NCI-H1436 (cell line): Measurements from ENCODE around the gene ZNF561.
"Not testable (repeated sequence)": the region's sequence is repeated elsewhere in the genome, so short reads cannot be mapped to it uniquely, and the experiment has no call there.

ENCODE experiments used
- DNase-seq: peaks from one replicate; lab custom pipeline; 2025; lab: John Stamatoyannopoulos, UW

ZNF561 gene

DNA sequence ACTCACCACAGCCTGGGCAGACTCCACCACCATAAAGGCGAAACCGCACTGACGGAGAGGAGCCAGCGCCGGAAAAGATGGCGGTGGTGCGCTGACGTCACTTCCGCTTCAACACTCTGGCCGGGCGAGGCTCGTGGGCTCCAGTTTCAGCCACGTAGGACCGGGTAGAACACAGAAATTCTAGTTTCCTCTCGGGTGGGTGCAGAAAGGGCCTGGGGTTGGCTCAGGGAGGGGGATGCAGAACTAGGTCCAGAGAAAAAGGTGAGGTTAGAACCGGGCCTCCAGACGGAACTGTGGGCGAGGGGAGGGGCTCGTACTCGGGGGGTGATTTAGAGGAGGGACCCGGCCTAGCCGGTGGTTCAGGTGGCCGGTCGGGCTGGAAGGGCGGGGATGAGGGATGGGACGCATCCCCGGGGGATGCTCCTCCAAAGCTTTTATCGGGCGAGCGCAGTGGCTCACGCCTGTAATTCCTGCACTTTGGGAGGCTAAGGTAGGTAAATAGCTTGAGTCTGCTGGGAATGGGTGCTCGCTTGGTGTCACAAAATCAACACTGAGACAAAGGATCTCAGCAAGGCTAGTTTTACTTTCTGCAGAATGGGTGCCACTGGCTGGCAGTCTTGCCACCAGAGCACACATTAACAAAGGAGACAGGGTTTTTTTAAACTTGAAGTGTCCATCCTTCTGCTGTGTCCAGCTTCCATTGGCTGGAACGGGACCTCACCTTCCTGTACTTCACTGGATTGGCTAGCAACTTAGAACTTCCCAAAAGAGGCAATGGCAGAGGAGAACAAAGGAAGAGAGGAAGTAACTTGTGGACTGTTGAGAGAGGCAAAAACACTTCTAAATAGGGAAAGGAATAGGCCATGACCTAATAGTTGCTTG, at the start of gene ZNF561:
TSS of gene ZNF561 (minus strand) at position 77 of the 882 bp plus-strand sequence. CDS start 1,776 bp downstream, outside the sequence.
- peak; percentile 77 for DNase-seq

DNA sequence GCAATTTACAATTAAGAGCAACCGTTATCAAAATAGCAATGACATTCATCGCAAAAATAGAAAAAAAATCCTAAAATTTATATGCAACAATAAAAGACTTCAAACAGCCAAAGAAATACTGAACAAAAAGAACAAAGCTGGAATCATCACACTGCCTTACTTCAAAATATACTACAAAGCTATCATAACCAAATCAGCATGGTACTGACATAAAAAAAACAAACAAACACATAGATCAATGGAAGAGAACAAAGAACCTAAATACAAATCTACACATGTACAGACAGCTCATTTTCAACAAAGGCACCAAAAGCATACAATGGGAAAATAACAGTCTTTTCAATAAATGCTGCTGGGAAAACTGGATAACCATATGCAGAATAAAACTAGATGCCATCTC, 47.5 kb upstream of the ZNF561 start:
- no peak for DNase-seq

DNA sequence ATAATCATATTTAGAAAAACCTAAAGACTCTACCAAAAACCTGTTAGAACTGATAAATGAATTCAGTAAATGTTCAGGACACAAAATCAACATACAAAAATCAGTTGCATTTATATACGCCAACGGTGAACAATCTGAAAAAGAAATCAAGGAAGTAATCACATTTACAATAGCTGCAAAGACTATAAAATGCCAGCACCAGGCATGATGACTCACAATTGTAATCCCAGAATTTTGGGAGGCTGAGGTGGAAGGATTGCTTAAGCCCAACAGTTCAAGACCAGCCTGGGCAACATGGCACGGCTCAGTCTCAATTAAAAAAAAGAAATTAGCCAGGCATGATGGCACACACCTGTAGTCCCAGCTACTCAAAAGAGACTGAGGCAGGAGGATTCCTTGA, 46.9 kb upstream of the ZNF561 start:
- no peak for DNase-seq

DNA sequence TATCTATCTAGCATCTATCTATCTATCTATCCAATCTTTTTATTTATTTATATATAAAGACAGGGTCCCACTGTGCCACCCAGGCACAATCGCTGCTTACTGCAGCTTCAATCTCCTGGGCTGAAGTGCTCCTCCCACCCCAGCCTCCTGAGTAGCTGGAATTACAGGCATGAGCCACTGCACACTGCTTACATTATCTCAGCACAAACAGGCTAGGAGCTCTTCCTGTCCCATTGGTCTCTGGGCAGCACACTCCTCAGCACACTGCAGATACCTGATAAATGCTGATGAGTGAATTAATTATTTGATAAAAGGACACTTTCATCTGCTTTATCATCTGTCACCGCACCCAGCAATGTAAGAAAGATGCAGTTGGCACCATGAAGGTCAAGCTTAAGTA, 37.7 kb upstream of the ZNF561 start:
- DNase-seq, result no peak

DNA sequence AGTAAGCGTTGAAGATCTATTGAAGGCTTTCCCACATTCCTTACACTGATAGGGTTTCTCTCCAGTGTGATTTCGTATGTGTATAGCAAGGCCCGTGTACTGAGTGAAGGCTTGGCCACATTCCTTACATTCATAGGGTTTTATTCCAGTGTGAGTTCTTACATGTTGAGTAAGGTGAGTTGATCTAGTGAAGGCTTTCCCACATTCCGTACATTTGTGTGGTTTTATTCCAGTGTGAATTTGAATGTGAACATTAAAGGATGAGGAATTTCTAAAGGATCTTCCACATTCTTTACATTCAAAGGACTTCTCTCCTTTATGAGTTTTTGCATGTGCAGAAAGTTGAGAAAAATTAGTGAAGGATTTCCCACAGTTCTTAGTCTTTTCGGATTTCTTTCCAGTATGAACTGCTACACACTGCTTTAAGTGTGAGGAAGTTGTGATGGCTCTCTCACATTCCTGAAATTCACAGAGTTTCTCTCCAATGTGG, 32.1 kb upstream of the ZNF561 start:
- DNase-seq, result not testable (repeated sequence)

DNA sequence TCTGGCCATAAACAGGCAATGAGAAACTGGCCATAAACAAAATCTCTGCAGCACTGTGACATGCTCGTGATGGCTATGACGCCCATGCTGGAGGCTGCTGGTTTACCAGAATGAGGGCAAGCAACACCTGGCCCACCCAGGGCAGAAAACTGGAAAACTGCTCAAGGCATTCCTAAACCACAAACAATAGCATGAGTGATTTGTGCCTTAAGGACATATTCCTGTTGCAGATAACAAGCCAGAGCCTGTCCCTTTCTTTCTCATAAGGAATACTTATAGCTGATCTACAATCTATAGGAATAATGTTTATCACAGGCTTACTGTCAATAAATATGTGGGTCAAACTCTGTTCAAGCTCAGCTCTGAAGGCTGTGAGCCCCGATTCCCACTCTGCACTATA, 30.4 kb upstream of the ZNF561 start:
- DNase-seq, result not testable (repeated sequence)

DNA sequence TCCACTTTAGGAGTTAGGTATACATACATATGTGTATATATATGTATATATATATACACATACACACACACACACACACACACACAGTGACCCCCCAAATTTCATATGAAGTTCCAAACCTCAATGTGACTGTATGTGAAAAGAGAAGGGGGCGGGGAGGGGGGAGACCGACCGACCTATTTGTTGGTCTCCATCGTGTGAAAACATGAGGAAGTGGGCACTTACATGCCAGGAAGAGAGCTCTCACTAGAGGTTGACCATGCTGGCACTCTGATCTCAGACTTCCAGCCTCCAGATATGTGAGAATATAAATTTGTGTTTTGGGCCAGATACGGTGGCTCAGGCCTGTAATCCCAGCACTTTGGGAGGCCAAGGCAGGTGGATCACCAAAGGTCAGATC, 29.3 kb upstream of the ZNF561 start:
- DNase-seq, result no peak

DNA sequence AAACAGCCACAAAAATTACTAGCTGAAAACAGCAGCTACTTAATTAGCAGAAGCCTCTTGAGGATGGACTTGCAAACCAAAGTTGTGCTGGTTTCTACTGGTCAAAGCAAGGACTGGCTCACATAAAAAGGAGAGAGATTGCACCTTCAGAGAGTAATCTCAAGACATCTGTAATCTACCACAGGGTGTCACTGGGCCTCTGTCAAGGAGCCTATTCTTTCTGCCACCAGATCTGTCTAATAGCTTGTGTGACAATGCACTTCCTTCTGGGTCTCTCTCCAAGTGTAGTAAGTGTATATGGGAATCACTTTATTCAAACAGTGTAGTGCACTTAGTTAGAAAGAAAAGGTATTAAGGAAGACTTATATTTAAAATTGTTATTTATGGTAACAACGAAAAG, 24.4 kb upstream of the ZNF561 start:
- DNase-seq, result no peak

DNA sequence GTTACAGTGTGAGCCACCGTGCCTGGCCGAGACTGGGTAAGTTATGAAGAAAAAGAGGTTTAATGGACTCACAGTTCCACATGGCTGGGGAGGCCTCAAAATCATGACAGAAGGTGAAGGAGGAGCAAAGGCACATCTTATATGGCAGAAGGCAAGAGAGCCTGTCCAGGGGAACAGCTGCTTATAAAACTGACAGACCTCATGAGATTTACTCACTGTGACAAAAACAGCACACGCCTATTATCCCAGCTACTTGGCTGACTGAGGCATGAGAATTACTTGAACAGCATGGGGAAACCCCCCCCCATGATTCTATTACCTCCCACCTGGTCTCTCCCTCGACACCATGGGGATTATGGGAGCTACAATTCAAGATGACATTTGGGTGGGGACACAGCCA, 23.4 kb upstream of the ZNF561 start:
- DNase-seq, result no peak

DNA sequence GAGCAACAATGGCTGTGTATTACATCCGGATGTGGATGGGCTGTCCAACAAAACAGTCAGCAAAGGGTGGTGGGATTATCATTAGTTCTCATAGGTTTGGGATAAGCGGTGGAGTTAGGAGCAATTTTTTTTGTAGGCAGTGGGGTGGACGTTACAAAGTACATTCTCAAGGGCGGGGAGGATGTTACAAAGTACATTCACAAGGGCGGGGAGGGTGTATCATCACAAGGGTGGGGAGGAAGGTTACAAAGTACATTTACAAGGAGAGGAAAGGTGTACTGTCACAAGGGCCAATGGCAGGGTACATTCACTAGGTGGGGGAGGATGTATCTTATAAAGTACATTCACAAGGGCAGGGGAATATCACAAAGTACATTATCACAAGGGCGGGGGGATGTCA, 20.8 kb upstream of the ZNF561 start:
- no peak for DNase-seq

DNA sequence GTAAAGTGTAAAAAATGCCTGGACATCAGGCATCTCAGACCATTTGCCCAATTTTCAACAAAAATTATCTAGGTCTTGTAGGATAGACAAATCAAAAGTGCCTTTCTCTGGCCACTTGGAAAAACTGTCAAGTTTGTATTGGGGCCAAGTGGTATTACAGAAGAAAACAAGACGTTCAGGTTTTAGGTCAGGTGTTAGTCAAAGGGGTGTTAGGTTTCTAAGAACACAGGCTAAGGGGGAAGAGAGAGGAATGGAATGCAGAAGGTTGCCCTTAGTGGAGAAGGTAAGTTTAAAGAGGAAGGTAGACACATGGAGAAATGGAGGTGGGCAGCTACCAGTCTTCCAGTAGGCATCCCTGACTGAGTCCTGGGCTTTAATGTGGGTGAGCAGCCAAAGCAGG, 19.9 kb upstream of the ZNF561 start:
- no peak for DNase-seq

DNA sequence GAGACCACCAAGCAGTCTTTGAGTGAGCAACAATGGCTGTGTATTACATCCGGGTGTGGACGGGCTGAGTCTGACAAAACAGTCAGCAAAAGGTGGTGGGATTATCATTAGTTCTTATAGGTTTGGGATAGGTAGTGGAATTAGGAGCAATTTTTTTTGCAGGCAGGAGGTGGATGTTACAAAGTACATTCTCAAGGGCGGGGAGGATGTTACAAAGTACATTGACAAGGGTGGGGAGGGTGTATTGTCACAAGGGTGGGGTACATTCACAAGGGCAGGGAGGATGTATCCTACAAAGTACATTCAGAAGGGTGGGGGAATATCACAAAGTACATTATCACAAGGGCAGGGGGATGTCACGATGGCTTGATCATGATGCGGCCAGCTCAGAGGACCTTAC, 15.0 kb upstream of the ZNF561 start:
- no peak for DNase-seq

DNA sequence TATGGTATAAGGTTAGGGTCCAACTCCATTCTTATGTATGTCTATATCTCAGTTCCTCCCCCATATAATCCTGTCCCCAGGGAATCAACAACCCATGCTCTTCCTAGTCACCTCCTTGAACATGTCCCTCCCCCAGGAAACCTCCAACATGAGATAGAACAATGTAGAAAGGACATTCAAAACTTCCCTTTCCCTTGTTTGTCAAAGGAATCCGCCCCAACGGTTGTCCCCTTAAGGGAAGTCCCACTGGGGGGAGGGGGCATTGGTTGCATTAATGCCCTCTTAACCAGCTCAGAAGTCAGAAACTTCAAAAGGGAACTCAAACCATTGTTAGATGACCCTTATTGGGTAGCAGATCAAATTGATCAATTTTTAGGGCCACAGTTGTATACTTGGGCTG, 6.8 kb upstream of the ZNF561 start:
- DNase-seq, result no peak

DNA sequence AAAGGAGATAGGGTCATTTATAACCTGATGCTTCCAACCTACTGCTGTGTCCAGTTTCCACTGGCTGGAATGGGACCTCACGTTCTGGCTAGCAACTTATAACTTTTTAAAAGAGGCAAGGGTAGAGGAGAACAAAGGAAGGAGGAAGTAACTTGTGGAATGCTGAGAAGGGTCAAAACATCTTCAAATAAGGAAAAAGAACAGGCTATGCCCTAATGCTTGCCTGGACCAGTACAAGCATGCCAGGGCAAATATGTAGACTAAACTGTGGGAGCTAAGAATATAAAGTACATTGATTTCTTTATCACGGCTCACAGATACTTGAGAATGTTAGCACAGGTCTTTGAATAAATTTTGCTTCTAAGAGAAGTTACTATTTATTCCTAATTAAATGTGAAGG, 1.5 kb upstream of the ZNF561 start:
- DNase-seq, result no peak

DNA sequence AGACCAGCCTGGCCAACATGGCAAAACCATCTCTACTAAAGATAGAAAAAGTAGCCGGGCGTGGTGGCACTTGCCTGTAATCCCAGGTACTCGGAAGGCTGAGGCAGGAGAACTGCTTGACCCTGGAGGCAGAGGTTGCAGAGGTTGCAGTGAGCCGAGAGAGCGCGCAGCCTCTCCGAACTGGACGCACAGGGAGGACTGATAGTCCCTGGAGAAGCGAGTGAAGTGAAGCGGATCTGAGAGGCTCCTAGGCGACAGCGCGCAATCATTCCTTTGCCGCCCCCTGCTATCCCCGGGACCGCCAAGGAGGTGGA, 233 bp downstream of the ZNF561 start:
- DNase-seq, result no peak

DNA sequence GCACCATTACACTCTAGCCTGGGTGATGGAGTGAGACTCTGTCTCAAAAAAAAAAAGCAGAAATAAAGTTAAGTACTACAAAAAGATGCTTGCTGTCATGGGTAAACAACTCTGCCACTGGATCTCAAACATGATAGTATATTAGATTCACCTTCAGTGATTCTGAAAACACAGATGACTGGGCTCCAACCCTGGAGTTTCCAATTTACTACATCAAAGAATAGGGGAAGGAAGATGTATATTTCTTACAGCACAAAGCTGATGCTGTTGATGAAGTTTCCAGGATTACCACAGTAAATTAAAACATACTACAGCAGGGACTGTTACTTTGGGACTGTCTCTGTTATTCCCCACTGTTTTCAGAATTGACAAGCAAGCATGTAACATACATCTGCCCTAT, 5.2 kb downstream of the ZNF561 start:
- DNase-seq, result no peak

DNA sequence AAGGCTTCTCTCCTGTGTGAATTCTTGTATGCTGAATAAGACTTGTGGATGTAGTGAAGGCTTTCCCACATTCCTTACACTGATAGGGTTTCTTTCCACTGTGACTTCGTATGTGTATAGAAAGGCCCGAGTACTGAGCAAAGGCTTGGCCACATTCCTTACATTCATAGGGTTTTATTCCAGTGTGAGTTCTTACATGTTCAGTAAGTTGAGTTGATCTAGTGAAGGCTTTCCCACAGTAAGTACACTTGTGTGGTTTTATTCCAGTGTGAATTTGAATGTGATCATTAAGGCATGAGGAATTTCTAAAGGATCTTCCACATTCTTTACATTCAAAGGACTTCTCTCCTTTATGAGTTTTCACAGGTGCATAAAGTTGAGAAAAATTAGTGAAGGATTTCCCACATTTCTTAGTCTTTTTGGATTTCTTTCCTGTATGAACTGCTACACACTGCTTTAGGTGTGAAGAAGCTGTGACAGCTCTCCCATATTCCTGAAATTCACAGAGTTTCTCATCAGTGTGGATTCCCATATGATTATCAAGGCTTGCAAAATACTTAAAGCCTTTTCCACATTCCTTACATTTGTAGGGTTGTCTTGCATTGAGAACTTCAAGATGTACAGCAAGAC, 10.4 kb downstream of the ZNF561 start:
- no peak for DNase-seq

DNA sequence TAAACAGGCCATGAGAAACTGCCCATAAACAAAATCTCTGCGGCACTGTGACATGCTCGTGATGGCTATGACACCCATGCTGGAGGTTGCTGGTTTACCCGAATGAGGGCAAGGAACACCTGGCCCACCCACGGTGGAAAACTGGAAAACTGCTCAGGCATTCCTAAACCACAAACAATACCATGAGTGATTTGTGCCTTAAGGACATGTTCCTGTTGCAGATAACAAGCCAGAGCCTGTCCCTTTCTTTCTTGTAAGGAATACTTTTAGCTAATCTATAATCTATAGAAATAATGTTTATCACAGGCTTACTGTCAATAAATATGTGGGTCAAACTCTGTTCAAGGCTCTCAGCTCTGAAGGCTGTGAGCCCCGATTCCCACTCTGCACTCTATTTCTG, 12.1 kb downstream of the ZNF561 start:
- DNase-seq, result no peak

DNA sequence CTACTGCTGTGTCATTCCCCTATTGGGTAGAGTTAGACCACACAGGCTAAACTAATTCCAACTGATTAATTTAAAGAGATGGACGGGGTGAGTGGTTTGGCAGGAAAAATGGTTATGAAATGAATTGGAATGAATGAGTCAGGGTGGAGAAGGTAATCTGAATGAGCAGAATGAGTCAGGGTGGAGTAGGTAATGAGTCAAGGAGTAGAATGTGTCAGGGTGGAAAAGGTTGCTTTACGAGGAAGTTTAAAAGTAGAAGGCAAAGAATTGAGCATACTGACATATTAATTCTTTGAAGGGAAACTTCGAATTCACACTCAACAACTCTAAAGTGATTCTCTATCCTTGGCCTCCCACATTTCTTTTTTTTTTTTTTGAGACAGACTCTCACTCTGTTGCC, 24.0 kb downstream of the ZNF561 start:
- DNase-seq, result no peak

DNA sequence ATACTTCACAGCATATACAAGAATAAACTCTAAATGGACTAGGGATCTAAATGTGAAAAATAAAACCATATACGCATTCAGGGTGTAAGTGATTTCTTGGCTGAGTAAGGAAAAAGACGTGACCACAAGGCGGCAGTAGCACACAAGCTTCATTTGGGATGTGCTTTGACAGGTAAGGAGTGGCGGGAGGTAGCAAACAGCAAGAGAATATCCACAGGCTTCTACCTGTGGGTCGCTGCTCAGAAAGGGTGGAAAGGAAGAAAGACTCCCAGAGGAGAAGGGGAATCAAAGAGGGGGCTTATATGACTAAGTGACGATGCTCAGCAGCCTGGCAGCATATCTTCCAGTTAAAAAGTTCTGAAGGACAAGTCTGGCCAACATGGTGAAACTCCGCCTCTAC, 34.3 kb downstream of the ZNF561 start:
- peak; percentile 37 for DNase-seq

DNA sequence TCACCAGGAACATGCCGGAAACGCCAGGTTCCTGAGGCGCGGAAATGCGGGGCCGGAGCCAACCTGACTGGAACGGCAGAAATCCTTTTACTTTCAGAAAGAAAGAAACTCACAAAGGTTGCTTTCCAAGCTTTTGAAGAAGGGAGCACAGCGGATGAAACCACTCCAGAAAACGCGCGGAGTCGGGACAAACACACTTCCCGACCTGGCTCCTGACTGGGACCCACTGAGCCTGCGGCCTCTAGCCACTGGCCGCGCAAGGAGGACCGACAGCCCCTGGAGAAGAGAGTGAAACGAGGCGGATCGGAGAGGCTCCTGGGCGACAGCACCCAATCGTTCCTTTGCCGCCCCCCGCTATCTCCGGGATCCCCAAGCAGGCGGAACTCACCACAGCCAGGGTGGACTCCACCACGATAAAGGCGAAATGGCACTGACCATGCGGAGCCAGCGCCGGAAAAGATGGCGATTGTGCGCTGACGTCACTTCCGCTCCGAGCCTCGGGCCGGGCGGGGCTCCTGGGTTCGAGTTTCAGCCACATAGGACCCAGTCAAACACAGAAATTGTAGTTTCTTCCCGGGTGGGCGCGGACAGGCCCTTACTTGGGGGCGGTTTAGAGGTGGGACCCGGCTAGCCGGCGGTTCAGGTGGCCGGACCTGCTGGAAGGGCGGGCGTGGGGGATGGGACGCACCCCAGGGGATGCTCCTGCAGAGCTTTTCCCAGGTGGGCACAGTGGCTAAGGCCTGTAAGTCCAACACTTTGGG, 36.8 kb downstream of the ZNF561 start, which contains the start of gene ZNF121:
TSS of gene ZNF121 (minus strand) at position 432 of the 761 bp plus-strand sequence. CDS start 16,407 bp downstream, outside the sequence.
- DNase-seq, result peak; percentile 83

DNA sequence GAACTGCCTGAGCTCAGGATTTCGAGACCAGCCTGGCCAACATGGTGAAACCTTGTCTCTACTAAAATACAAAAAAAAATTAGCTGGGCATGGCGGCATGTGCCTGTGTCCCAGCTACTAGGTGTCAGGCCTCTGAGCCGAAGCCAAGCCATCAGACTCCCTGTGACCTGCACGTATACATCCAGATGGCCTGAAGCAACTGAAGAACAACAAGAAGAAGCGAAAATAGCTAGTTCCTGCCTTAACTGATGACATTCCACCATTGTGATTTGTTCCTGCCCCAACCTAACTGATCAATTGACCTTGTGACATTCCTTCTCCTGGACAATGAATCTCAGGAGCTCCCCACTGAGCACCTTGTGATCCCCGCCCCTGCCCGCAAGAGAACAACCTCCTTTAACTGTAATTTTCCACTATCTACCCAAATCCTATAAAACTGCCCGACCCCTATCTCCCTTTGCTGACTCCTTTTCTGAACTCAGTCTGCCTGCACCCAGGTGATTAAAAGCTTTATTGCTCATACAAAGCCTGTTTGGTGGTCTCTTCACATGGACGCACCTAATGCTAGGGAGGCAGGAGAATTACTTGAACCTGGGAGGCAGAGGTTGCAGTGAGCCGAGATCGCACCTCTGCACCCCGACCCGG, 38.8 kb downstream of the ZNF561 start:
- not testable (repeated sequence) for DNase-seq
